C4-2B (cell line): ENCODE data around the gene ZNF304.
A peak's percentile ranks its signal among the peaks of the same experiment; 100 is the strongest.
"Not testable (repeated sequence)": the region's sequence is repeated elsewhere in the genome, so short reads cannot be mapped to it uniquely, and the experiment has no call there.

Experiments
- H3K27ac ChIP-seq: fragments of 450-650 bp; 2 replicates; pipeline ENCODE4 v1.5.1; 2017
- CTCF ChIP-seq: fragments of 450-650 bp; conservative IDR thresholded peaks from 2 replicates; pipeline ENCODE4 v1.5.1; 2017; ENCODE audit warnings: mild to moderate bottlenecking
- ZFX ChIP-seq: fragments of 450-650 bp; IDR thresholded peaks from 2 replicates; pipeline ENCODE4 v1.6.1; 2017

Gene ZNF304

GRCh38 chr19:57362419-57362818 lies 11.3 kb downstream of the ZNF304 start:
- H3K27ac ChIP-seq, result no peak overlapping the region
- TF ChIP-seq CTCF (no peak), ZFX (no peak)

DNA sequence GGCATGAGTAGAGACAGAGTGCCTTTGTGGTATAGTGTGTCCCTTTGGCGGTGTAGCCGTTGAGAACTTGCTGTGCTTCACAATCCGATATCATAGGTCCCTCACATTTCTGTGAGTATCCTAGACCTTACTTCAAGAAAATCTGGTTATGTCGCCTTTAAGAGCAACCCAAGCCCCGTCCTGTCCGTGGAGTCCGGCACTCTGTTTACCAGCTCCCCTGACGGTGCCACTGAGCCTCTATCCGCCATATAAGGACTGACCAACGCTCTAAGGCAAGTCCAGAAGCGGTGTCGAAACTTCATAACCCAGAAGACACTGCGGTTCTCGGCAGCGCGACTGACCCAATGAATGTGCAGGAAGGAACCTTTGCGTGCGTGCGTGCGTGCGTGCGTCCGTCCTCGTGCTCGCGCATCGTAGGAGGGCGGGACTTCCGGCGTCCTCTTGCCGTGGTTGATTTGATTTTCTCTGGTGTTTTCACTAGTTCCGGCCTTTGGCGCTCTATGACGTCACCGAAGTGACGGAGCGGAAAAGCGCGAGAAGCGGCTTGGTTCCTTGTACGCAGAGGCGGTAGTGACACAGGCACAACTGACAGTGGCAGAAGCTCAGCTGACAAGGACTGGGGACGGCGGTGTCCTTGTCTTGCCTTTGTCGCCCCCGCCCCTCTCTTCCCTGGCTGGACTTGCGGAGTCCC lies 12.1 kb downstream of the ZNF304 start, which contains the start of the genes TRAPPC2B and ZNF547:
TSS of gene TRAPPC2B (plus strand) at position 555 of the 691 bp plus-strand sequence. CDS start 1,283 bp downstream, outside the sequence.
TSS of gene ZNF547 (plus strand) at position 555 of the 691 bp plus-strand sequence. CDS start 5,005 bp downstream, outside the sequence.
- peak within 1 kb of the TSS; percentile 73 for H3K27ac ChIP-seq
- no peak for TF ChIP-seq ZFX
- TF ChIP-seq CTCF, result no peak

- peak overlapping the region; percentile 73 for H3K27ac ChIP-seq
- TF ChIP-seq CTCF (no peak), ZFX (no peak)
These were observed 12.7 kb downstream of the ZNF304 start for GRCh38 chr19:57363688-57364181.

DNA sequence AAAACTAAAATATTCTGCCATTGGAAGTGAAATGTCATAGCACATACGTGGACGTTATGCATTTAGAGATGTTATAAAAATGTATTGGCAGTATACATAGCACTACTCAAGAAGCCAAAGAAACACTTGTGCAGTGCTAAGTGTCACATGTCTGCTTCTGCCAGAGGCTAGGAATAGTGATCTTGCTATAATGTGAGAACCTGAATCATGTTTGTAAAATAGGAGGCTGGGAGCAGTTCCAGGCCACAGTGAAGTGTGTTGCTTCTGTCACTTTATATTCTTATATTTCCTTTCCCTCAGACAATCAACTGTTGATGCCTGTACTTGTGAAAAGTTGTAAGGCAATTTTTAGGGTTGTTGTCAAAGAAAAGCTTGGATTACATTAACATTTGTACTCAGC lies 15.7 kb downstream of the ZNF304 start:
- H3K27ac ChIP-seq, result no peak overlapping the region
- TF ChIP-seq ZFX, result no peak
- no peak for TF ChIP-seq CTCF

DNA sequence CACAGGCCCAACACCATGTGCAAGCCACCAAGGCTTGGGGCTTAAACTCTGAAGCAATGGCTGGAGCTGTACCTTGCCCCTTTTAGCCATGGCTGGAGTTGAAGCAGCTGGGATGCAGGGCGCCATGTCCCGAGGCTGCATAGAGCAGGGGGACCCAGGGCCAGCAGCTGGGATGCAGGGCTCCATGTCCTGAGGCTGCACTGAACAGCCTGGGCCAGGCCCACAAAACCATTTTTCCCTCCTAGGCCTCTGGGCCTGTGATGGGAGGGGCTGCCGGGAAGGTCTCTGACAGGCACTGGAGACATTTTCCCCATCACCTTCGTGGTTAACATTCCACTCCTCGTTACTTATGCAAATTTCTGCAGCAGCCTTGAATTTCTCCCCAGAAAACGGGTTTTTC lies 23.1 kb downstream of the ZNF304 start:
- no peak overlapping the region for H3K27ac ChIP-seq

DNA sequence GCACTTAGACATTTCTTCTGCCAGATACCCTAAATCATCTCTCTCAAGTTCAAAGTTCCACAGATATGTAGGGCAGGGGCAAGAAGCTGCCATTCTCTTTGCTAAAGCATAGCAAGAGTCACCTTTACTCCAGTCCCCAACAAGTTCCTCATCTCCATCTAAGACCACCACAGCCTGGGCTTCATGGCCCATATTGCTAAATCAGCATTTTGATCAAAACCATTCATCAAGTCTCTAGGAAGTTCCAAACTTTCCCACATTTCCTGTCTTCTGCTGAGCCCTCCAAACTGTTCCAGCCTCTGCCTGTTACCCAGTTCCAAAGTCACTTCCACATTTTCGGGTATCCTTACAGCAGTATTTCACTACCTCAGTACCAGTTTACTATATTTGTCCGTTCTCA lies 23.6 kb downstream of the ZNF304 start:
- H3K27ac ChIP-seq, result not testable (repeated sequence)

More for the DNA sequence above, 23.1 kb downstream of the ZNF304 start:
- TF ChIP-seq ZFX, result no peak
- TF ChIP-seq CTCF, result no peak

DNA sequence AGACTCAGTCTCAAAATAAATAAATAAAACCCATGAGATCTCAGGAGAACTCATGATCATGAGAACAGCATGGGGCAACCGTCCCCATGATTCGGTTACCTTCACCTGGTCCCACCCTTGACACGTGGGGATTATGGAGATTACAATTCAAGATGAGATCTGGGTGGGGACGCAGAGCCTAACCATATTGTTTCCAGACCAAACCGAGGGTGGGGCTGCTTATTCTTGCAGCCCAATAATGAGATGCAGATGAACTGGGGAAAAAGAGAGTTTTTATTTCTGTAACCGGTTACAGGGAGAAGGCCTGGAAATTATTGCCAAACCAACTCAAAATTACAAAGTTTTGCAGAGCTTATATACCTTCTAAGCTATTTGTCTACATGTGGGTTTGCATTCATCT lies 25.1 kb downstream of the ZNF304 start:
- no peak for TF ChIP-seq CTCF
- TF ChIP-seq ZFX, result no peak
- H3K27ac ChIP-seq, result no peak overlapping the region
